HG03045 (cell line): ENCODE results near the gene GPANK1.
A peak's percentile ranks its signal among the peaks of the same experiment; 100 is the strongest.

ENCODE experiments used
- ATAC-seq: cut with Tn5 transposase; IDR thresholded peaks from one replicate; pipeline ENCODE4 v1.9.1; 2021; ENCODE audit warnings: mild to moderate bottlenecking, moderate library complexity; ENCODE audit not compliant: unreplicated experiment

Gene GPANK1

GRCh38 chr6:31691564-31692108 is 26.8 kb upstream of the GPANK1 start:
- no peak for ATAC-seq

- ATAC-seq, result no peak
Measured at GRCh38 chr6:31691078-31691463, 26.3 kb upstream of the GPANK1 start.

GRCh38 chr6:31690231-31691077 is 25.7 kb upstream of the GPANK1 start:
- ATAC-seq, result no peak

- ATAC-seq, result no peak
Measured at GRCh38 chr6:31689249-31690110, 24.7 kb upstream of the GPANK1 start.

GRCh38 chr6:31687860-31688693 is 23.3 kb upstream of the GPANK1 start:
- ATAC-seq, result no peak

GRCh38 chr6:31687321-31687720 is 22.5 kb upstream of the GPANK1 start:
- ATAC-seq, result no peak

GRCh38 chr6:31686483-31686882 is 21.7 kb upstream of the GPANK1 start:
- ATAC-seq, result no peak

GRCh38 chr6:31683591-31683990 is 18.8 kb upstream of the GPANK1 start:
- no peak for ATAC-seq

GRCh38 chr6:31681135-31681671 is 16.4 kb upstream of the GPANK1 start:
- ATAC-seq, result no peak

- ATAC-seq, result no peak
Measured at GRCh38 chr6:31680226-31681134, 15.7 kb upstream of the GPANK1 start, which contains the start of gene LY6G5C. TSS of gene LY6G5C (minus strand) at chr6:31681067. CDS start at chr6:31680373, 694 bp downstream.

- no peak for ATAC-seq
Measured at GRCh38 chr6:31677955-31678354, 13.2 kb upstream of the GPANK1 start.

GRCh38 chr6:31676904-31677303 is 12.1 kb upstream of the GPANK1 start:
- no peak for ATAC-seq

- ATAC-seq, result no peak
Measured at GRCh38 chr6:31676322-31676903, 11.6 kb upstream of the GPANK1 start.

- ATAC-seq, result no peak
Measured at GRCh38 chr6:31669676-31670075, 4.9 kb upstream of the GPANK1 start, which contains the start of gene LY6G5B. TSS of gene LY6G5B (plus strand) at chr6:31669976. CDS start at chr6:31670951, 975 bp downstream.

- ATAC-seq, result no peak
Measured at GRCh38 chr6:31666337-31666965, 1.7 kb upstream of the GPANK1 start.

GRCh38 chr6:31665501-31666336 is 922 bp upstream of the GPANK1 start, which contains the start of gene CSNK2B:
TSS of gene CSNK2B (plus strand) at chr6:31666080. CDS start at chr6:31666832, 752 bp downstream.
- peak; percentile 76 for ATAC-seq
